Measurements from ENCODE around the gene DYRK1B. TPM values are rescaled to one million over a fixed set of nuclear protein-coding genes. Genes with fewer than 3 reads are reported as not detected.

DYRK1B gene
- total RNA-seq, 2 experiments from 2014 or later, result 3.0 to 9.2 TPM

GRCh38 chr19:39831679-39832078 is 2.3 kb downstream of the DYRK1B start:
- H3K79me2 ChIP-seq (ENCODE audit: insufficient read depth, low read depth, low read length), result no peaks in the 10 kb centered on the region
- no peak overlapping the region for H2AFZ ChIP-seq (ENCODE audit: low read length)
- H3K27ac ChIP-seq (ENCODE audit: low read depth, low read length, poor library complexity, severe bottlenecking), result no peak overlapping the region
- no peaks in the 10 kb centered on the region for H3K9me2 ChIP-seq (ENCODE audit: insufficient read depth, low read length)
- no peaks in the 10 kb centered on the region for H4K20me1 ChIP-seq (ENCODE audit: insufficient read depth, low read length)
- peaks cover 16% of the 10 kb centered on the region for H3K4me1 ChIP-seq (ENCODE audit: insufficient read depth, low read length, poor library complexity, severe bottlenecking)
- peaks cover 87% of the 10 kb centered on the region for H3K36me3 ChIP-seq (ENCODE audit: insufficient read depth, low read length)
- H3K9me3 ChIP-seq (ENCODE audit: low read length), result no peaks in the 10 kb centered on the region
- POLR2A ChIA-PET, result no interaction called here
- BruUV-seq (replicated peaks), result no TSS peak
- CTCF ChIA-PET (ENCODE audit: unreplicated experiment), result no interaction called here
- TF ChIP-seq EZH2phosphoT487 (IDR thresholded peaks at IDR 0.05; ENCODE audit: borderline replicate concordance, low read depth, low read length), result no peak
- TF ChIP-seq CTCF (conservative IDR thresholded peaks at IDR 0.05; ENCODE audit: low read length), result no peak
- intact Hi-C loops (cut with micrococcal nuclease; ENCODE audit: unreplicated experiment), result no loop called here
- no peak for DNase-seq (ENCODE audit: low spot score)
- no peak overlapping the region for H3K4me2 ChIP-seq (ENCODE audit: low read length)
- no peak overlapping the region for H3K4me3 ChIP-seq (ENCODE audit: low read depth, low read length, poor library complexity, severe bottlenecking)

- H3K36me3 ChIP-seq (ENCODE audit: insufficient read depth, low read length), result peaks cover 87% of the 10 kb centered on the region
- CTCF ChIA-PET (ENCODE audit: unreplicated experiment), result no interaction called here
- intact Hi-C loops (cut with micrococcal nuclease; ENCODE audit: unreplicated experiment), result no loop called here
Observed at GRCh38 chr19:39830847-39831246, 3.1 kb downstream of the DYRK1B start.

GRCh38 chr19:39830406-39830805 is 3.6 kb downstream of the DYRK1B start:
- intact Hi-C loops (cut with micrococcal nuclease; ENCODE audit: unreplicated experiment), result no loop called here
- CTCF ChIA-PET (ENCODE audit: unreplicated experiment), result no interaction called here
- Histone ChIP-seq H4K20me1 (ENCODE audit: insufficient read depth, low read length) (no peaks in the 10 kb centered on the region), H3K79me2 (ENCODE audit: insufficient read depth, low read depth, low read length) (no peaks in the 10 kb centered on the region), H3K9me2 (ENCODE audit: insufficient read depth, low read length) (no peaks in the 10 kb centered on the region), H3K4me2 (ENCODE audit: low read length) (no peak overlapping the region), H2AFZ (ENCODE audit: low read length) (no peak overlapping the region), H3K36me3 (ENCODE audit: insufficient read depth, low read length) (peaks cover 87% of the 10 kb centered on the region), H3K27ac (ENCODE audit: low read depth, low read length, poor library complexity, severe bottlenecking) (no peak overlapping the region), H3K9me3 (ENCODE audit: low read length) (no peaks in the 10 kb centered on the region), H3K4me3 (ENCODE audit: low read depth, low read length, poor library complexity, severe bottlenecking) (no peak overlapping the region), H3K4me1 (ENCODE audit: insufficient read depth, low read length, poor library complexity, severe bottlenecking) (peaks cover 16% of the 10 kb centered on the region)
- DNase-seq (ENCODE audit: low spot score), result no peak
- TF ChIP-seq EZH2phosphoT487 (IDR thresholded peaks at IDR 0.05; ENCODE audit: borderline replicate concordance, low read depth, low read length), result no peak
- TF ChIP-seq CTCF (conservative IDR thresholded peaks at IDR 0.05; ENCODE audit: low read length), result no peak
- POLR2A ChIA-PET, result no interaction called here
- BruUV-seq (replicated peaks), result no TSS peak

More at GRCh38 chr19:39830847-39831246, 3.1 kb downstream of the DYRK1B start:
- H3K4me1 ChIP-seq (ENCODE audit: insufficient read depth, low read length, poor library complexity, severe bottlenecking), result peaks cover 16% of the 10 kb centered on the region
- H4K20me1 ChIP-seq (ENCODE audit: insufficient read depth, low read length), result no peaks in the 10 kb centered on the region
- no peaks in the 10 kb centered on the region for H3K79me2 ChIP-seq (ENCODE audit: insufficient read depth, low read depth, low read length)
- H3K4me3 ChIP-seq (ENCODE audit: low read depth, low read length, poor library complexity, severe bottlenecking), result no peak overlapping the region
- POLR2A ChIA-PET, result no interaction called here
- H3K9me2 ChIP-seq (ENCODE audit: insufficient read depth, low read length), result no peaks in the 10 kb centered on the region
- no peaks in the 10 kb centered on the region for H3K9me3 ChIP-seq (ENCODE audit: low read length)
- no peak overlapping the region for H3K27ac ChIP-seq (ENCODE audit: low read depth, low read length, poor library complexity, severe bottlenecking)
- no peak for DNase-seq (ENCODE audit: low spot score)
- H3K4me2 ChIP-seq (ENCODE audit: low read length), result no peak overlapping the region
- TF ChIP-seq CTCF (conservative IDR thresholded peaks at IDR 0.05; ENCODE audit: low read length) (no peak), EZH2phosphoT487 (IDR thresholded peaks at IDR 0.05; ENCODE audit: borderline replicate concordance, low read depth, low read length) (no peak)
- BruUV-seq (replicated peaks), result no TSS peak
- no peak overlapping the region for H2AFZ ChIP-seq (ENCODE audit: low read length)

All from OCI-LY7 (cell line).